Tibial nerve (tissue), 4 donors: ENCODE data around the gene CTDSPL.

Source experiments
- EP300 ChIP-seq, 2 donors: sonication (generic); formaldehyde crosslinking; IDR thresholded peaks; one replicate each; pipeline ENCODE4 v1.6.1; 2017; ENCODE audit warnings: antibody characterized with exemption in 2 of 2, mild to moderate bottlenecking in 1 of 2
- TF ChIP-seq, protein P1 (sequence below), 5 experiments: fragments of 200-600 bp in 3 of 5; fragments of 450-650 bp in 2 of 5; sonication (generic) in 3 of 5; IDR thresholded peaks; one replicate each; pipeline ENCODE4 v1.5.1; 2016 to 2019; ENCODE audit warnings: antibody characterized with exemption in 5 of 5, mild to moderate bottlenecking in 3 of 5, moderate library complexity in 2 of 5

DNA sequence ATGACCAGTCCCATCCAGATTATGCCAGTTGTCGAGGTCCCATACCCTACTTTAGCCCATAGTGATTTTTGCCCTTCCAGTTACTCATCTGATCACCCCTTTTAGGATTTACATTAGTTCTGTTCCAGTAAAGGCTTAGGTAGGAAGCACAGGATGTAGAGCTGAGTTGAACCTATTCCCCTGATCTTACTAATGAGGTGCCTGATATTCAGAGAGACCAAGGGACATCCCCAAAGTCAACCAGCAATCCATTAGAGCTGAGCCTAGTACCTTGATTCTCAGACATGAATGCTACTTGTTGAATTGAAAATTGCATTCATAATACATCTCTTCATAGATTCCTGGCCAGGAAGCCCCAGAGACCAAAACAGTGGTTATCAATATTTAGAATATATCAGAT lies 24.7 kb downstream of the CTDSPL start:
- TF ChIP-seq, protein P1, sequence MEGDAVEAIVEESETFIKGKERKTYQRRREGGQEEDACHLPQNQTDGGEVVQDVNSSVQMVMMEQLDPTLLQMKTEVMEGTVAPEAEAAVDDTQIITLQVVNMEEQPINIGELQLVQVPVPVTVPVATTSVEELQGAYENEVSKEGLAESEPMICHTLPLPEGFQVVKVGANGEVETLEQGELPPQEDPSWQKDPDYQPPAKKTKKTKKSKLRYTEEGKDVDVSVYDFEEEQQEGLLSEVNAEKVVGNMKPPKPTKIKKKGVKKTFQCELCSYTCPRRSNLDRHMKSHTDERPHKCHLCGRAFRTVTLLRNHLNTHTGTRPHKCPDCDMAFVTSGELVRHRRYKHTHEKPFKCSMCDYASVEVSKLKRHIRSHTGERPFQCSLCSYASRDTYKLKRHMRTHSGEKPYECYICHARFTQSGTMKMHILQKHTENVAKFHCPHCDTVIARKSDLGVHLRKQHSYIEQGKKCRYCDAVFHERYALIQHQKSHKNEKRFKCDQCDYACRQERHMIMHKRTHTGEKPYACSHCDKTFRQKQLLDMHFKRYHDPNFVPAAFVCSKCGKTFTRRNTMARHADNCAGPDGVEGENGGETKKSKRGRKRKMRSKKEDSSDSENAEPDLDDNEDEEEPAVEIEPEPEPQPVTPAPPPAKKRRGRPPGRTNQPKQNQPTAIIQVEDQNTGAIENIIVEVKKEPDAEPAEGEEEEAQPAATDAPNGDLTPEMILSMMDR (IDR thresholded peaks at IDR 0.05), result no peak
- TF ChIP-seq EP300 (IDR thresholded peaks at IDR 0.05), result no peak
